ENCODE measurements around the gene SCARF1.

- TF ChIP-seq CTCF (conservative IDR thresholded peaks at IDR 0.05; ENCODE audit: low read length) (no peak), EZH2phosphoT487 (IDR thresholded peaks at IDR 0.05; ENCODE audit: borderline replicate concordance, low read depth, low read length) (no peak)
Observed at GRCh38 chr17:1650731-1651558, 5.4 kb upstream of the SCARF1 start.

Measured in OCI-LY7 (cell line).